ENCODE data around the gene MYO15A. TPM values are rescaled to one million over a fixed set of nuclear protein-coding genes. Genes with fewer than 3 reads are reported as not detected.

Gene MYO15A
- total RNA-seq, 2 donors from 2014 or later, result 0.75 to 2.4 TPM

DNA sequence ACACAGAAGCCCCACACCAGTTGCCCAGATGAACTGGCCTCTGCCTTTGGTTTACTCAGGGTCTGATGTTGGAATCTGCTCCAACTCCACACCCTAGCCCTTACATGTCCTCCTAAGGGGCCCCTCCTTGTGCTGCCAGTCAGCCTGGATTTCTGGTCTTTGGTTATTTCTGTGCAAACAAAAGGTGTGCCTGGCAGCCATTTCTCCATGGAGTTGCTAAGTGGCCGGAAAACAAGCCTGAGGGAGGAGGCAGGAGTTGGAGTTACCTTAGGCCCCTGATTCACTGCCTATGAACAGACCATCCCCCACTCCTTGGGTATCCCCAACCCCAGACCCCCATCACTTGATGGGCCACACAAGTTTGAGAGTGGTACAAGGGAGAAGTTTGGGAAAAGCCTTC, 70.6 kb downstream of the MYO15A start:
- intact Hi-C loops (cut with DNase I, micrococcal nuclease), result no loop called here
- ATAC-seq (no peak), DNase-seq (no peak)

DNA sequence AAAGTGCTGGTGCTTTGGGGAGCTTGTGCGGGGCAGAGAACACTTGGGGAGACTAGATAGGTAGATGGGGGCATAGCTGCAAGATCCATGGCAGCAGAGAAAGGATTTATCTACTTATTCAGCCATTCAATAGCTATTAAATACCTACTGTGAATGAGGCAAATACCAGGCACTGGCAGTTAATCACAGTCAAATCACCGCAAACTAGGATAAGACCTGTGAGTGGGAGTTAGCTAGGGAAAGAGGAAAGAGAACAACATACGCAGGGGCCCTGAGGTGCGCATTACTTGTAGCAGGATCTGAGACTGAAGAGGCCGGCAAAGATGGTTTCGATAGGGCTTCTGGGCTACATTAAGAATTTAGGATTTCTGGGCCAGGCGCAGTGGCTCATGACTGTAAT, 71.2 kb downstream of the MYO15A start:
- no peak for ATAC-seq
- intact Hi-C loops (cut with DNase I, micrococcal nuclease), result no loop called here

DNA sequence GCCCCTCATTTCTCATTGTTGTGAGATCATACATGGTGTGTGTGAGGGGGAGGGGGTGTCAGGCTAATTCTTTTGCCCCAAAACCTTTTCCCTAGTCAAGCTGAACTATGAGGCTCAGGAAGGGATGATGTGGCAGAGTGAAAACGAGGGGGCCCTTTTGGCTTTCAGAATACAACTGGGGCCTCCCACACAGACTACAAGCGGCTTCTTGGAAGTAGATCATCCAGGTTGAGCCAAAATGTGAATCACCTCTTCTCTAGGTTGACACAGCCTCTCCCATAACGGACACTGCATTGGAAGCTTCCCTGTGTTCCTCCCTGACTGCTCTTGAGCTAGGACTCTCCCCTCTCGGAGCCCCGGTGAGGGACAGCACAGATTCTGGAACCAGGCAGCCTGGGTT, 72.8 kb downstream of the MYO15A start:
- ATAC-seq, result no peak
- intact Hi-C loops (cut with DNase I, micrococcal nuclease), result no loop called here
- DNase-seq, result no peak

More for the DNA sequence above, 71.2 kb downstream of the MYO15A start:
- no peak for DNase-seq

DNA sequence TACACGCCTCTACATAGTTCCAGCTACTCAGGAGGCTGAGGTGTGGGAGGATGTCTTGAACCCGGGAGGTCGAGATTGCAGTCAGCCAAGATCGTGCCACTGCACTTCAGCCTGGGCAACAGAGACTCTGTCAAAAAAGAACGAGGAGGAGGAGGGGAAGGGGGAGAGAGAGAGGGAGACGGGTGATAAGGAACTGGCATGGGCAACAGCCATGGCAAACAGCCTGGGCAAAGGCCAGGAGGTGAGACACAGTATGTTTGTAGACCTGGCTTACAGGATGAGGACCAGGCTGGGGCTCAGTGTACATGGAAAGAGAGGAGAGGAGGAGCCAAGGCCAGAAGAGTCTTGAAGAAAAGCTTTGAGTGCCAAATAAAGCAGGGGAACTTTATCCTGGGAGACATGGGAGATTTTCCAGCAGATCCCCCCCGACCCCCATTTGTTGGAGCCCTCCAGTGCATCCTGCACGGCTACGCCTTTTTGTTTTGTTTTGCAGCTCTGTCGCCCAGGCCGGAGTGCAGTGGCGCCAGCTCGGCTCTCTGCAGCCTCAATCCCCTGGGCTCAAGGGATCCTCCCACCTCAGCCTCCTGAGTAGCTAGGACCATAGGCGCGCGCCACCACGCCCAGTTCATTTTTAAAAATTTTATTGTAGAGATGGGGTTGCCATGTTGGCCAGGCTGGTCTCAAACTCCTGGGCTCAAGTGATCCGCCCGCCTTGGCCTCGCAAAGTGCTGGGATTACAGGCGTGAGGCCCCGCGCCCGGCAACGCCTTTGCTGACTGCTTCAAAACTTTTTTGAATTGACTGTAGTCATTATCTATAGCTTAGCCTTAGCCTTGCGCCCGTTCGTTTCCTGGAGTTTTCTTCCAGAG, 73.8 kb downstream of the MYO15A start:
- intact Hi-C loops (cut with DNase I, micrococcal nuclease), result no loop called here
- peak; percentile 29 for ATAC-seq
- peak; percentile 62 to 63 for DNase-seq

DNA sequence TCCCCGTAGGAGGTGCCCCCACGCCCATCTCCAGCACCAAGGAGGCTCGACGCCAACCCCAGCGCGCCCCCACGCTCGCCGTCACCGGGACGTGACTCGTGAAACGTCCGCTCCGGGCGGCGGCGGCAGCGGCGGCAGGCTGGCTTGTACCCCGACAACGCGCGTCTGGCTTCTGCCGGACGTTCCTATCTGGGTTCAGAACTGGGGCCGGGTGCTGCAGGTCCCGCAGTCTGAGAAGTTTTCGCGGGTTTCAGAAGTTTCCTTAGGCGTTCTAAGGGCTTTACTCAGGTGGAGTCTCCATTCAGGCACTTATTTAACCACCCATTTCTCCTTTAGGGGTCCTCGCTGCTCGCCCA, 74.4 kb downstream of the MYO15A start:
- intact Hi-C loops (cut with DNase I, micrococcal nuclease), result no loop called here
- DNase-seq (peak; percentile 83 to 91), ATAC-seq (peak; percentile 55)

DNA sequence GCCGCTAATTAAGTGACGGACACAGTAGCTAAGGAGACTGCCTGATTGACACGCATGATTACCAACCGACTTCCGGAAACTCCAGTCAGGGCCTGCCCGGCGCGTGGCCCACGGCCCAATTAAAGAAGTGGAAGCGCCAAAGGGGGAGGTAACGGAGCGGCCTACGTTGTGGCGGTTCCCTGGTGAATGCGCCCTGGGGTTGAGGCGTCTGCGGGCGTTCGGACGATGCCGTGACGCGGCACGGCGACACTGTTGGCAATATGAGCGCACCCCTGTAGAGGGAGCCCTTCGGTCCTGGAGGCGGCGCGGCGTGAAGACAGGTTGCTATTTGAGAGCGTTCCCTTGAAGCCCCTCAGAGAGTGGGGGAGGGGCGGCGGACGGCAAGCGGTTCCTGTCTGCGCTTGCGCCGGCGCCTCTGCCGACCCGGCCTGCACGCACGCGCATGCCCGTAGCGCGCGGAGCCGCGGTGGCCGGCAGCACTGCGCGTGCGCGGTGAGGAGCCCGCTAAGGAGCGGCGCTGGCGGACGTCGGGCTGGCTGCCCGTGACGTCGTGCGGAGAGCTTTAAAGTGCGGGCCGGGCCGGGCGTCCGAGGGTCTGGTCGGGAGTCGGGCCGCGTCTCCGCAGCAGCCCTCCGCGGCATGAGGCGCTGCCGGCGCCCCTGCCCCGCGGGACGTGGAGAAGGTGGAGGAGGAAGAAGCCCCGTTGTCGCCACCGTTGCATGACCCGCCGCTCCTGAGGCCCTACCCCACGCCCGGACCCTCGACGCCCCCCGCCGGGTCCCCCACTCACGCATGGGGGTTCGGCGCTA, 75.0 kb downstream of the MYO15A start, which contains the start of gene ALKBH5:
TSS of gene ALKBH5 (plus strand) at position 495 of the 809 bp plus-strand sequence. CDS start 416 bp downstream, outside the sequence.
- DNase-seq (peak; percentile 94 to 99), ATAC-seq (peak; percentile 84)
- intact Hi-C loops (cut with DNase I, micrococcal nuclease), result no loop called here

DNA sequence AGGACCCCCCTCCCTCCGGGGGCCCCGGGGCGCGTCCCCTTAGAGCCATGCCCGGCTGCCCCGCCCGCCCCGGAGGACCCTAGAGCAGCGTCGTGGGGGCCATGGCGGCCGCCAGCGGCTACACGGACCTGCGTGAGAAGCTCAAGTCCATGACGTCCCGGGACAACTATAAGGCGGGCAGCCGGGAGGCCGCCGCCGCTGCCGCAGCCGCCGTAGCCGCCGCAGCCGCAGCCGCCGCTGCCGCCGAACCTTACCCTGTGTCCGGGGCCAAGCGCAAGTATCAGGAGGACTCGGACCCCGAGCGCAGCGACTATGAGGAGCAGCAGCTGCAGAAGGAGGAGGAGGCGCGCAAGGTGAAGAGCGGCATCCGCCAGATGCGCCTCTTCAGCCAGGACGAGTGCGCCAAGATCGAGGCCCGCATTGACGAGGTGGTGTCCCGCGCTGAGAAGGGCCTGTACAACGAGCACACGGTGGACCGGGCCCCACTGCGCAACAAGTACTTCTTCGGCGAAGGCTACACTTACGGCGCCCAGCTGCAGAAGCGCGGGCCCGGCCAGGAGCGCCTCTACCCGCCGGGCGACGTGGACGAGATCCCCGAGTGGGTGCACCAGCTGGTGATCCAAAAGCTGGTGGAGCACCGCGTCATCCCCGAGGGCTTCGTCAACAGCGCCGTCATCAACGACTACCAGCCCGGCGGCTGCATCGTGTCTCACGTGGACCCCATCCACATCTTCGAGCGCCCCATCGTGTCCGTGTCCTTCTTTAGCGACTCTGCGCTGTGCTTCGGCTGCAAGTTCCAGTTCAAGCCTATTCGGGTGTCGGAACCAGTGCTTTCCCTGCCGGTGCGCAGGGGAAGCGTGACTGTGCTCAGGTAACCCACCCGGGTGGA, 75.8 kb downstream of the MYO15A start:
- ATAC-seq (peak; percentile 6), DNase-seq (peak; percentile 64 to 66)
- intact Hi-C loops (cut with DNase I, micrococcal nuclease), result loop anchor here in 1 of 2 donors (5.0 kb wide), 1 partner anchor 42 kb away; no protein-coding TSS in a partner anchor

DNA sequence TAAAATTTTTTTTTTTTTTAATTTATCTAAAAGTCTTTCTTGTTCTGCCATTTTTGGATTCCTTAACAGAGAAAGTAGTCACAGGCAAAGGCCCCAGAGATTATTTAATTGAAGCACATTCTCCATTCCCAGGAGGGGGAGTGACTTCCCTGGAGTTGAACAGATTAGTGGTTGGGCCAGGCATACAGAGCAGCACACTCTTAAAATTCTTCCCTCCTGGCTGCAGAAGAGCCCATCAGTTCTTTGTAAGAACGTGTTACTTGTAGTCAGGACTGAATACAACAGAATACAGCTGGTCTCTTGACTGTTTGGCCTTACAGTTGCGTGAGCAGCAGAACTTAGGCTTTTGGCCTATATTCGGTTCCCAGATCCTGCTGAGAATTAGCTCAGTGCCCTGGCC, 76.8 kb downstream of the MYO15A start:
- no peak for ATAC-seq

DNA sequence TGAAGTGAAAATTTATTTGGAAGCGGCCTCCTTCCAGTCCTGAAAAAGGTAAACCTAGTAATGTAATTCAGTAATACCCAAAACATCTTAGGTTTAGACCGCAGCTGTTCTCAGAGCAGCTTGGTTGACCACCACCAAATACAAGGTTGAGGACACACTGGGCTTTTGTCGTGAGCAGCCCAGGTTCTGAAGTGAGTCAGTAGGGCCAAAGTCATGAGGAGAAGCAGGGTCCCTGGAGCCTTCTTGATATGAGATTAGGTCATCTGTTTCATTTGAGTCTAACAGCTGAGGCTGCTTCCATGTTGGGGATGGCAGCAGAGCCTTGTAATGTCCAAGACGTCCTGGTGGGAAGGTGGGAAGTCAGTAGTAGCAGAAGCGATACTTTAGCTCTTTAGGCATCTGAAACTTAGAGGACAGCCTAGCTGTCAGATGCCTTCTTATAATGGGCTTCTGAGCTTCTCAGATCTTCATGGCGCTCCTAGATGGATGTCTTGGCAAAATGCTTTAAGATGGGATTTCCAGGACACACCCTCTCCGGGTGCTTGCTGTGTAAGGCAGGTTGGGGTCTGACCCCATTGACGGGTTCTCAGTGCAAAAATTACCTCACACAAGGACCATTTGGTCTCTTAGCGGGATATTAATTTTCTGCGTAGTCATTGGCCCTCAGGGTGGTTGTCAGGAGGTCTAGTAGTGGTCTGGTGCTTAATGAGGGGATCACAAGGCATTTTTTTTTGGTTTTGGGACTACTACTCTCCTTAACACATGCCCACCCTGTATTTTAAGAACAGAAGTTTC, 77.5 kb downstream of the MYO15A start:
- DNase-seq (no peak), ATAC-seq (no peak)
- intact Hi-C loops (cut with DNase I, micrococcal nuclease), result loop anchor here in 1 of 2 donors (5.0 kb wide), 1 partner anchor 44 kb away; no protein-coding TSS in a partner anchor

More for the DNA sequence above, 76.8 kb downstream of the MYO15A start:
- intact Hi-C loops (cut with DNase I, micrococcal nuclease), result loop anchor here in 1 of 2 donors (5.0 kb wide), 1 partner anchor 43 kb away; no protein-coding TSS in a partner anchor
- no peak for DNase-seq

DNA sequence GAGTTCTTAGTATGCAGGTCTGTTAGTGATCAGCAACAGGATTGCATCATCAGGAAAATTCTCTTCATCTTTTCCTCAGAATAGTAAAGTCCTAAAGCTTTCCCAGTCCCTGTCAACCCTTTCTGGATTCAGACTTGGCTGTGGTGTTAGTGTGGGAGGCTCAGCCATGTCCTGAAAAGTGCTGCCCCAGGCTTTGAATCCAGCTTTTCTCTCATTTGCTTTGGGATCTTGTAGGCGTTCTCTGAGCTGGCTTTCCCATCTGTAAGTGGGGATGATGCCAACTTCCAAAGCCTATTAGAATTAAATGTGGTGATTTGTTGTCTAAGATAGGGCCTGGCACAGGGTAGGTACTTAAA, 78.0 kb downstream of the MYO15A start:
- intact Hi-C loops (cut with DNase I, micrococcal nuclease), result loop anchor here in 1 of 2 donors (5.0 kb wide), 1 partner anchor 44 kb away; no protein-coding TSS in a partner anchor
- no peak for DNase-seq
- no peak for ATAC-seq

DNA sequence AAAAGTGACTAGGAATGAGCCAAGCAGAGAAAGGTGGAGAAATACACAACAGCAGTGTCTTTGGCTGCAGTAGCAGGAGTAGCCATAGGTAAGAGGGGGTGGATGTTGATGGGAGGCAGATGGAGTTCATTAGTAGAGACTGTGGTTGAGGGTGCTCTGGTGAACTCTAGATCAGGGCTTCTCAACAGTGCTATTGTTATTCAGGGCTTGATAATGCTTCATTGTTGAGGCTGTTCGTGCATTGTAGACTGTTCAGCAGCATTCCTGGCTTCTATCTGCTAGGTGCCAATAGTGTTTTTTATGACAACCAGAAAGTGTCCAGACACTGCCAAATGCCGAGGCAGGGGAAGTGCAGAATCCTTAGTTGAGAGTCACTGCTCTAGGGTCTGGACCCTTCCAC, 78.7 kb downstream of the MYO15A start:
- intact Hi-C loops (cut with DNase I, micrococcal nuclease), result loop anchor here in 1 of 2 donors (5.0 kb wide), 1 partner anchor 45 kb away; no protein-coding TSS in a partner anchor
- no peak for DNase-seq
- ATAC-seq, result no peak

DNA sequence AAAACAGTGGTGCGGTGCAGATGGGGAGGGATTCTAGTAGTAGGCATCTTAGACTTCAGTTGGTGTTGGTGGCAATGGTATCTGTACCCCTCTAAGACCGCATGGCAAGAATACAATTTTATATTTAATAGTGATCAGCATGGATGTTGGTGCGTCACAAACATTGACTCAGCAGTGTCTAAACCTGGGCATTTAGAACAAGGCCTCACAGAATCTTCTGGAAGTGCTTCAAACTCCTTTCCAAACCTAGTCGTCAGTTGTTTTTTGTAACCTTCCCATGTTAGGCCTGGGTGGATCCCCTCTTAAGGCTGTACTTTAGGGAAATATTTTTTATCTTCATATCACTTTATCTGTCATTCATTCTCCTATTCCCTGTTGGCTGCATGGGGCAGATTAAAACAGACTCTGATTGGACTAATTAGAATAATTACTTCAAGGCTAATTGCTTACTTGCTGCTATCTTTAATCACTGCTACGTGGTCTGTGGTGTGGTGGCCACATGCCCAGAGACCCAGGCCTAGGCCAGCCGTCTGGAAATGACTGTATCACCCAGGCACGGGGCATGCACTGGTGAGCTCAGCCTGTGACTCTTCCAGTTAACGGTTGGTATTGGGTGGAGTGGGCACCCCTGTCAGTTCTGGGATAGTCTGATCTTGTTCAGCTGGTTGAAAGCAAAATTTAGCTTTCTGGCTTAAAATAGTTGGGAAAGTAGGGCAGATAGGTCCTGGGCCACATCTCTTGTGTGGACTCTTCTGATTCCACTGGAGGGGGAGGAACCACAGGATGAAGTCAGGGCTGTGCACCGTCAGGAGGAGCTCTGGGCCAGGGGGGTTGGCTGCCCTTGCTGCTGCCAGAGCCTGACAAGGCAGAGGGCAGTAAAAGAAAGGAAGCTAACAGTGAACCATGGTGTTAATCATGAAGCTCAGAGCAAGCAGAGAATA, 79.5 kb downstream of the MYO15A start:
- ATAC-seq (peak; percentile 9), DNase-seq (peak in 1 of 2 donors; percentile 53)
- intact Hi-C loops (cut with DNase I, micrococcal nuclease), result loop anchor here in 1 of 2 donors (5.0 kb wide), 1 partner anchor 46 kb away; no protein-coding TSS in a partner anchor

DNA sequence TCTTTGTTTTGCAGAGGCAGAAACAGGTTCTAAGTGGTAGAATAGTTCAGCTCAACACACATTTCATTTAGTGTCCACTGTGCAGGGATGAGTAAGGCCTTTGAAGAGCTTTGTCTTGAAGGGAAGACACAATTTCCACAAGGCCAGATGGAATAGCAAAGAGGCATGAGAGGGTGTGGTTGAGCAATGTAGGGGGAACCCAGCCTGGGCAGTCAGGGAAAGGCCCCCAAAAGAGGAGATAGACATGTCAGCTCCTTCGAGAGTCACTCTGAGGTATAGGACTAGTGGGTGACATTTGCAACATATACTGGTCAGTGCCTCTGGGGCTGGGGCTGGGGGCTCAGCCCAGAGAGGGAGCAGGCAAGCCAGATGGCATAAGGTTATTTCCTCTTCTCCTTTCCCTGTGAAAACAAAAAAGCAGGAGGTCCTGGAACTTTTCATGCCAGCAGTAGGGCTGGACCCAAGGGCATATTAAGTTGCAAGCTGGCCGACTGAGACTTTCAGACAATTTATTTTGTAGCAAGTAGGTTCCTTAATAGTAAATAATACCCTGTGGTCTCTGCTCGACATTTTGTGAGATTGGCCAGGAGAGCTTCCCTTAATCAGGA, 82.2 kb downstream of the MYO15A start:
- ATAC-seq, result no peak
- intact Hi-C loops (cut with DNase I, micrococcal nuclease), result no loop called here

DNA sequence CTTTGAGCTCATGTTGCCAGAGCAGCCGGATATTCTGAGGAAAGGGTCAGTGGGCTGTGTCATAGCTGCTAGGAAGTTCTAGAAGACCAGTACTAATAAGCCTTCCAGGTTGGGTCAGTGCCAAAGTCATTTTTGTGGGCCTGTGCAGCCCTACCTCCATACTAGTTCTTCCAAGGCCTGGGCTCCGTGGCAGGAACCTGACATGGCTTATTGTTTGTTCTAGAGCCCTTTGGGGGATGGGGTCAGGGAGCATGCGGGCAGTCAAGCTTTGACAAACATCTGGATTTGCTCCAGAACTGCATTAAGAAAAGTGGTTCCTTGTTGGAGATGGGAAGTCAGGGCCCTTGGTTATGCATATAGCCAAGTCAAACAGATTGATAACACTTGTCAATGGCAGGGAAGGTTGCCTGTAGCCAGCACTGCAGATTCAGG, 82.7 kb downstream of the MYO15A start:
- ATAC-seq, result peak; percentile 27

More for the DNA sequence above, 82.2 kb downstream of the MYO15A start:
- DNase-seq, result no peak

DNA sequence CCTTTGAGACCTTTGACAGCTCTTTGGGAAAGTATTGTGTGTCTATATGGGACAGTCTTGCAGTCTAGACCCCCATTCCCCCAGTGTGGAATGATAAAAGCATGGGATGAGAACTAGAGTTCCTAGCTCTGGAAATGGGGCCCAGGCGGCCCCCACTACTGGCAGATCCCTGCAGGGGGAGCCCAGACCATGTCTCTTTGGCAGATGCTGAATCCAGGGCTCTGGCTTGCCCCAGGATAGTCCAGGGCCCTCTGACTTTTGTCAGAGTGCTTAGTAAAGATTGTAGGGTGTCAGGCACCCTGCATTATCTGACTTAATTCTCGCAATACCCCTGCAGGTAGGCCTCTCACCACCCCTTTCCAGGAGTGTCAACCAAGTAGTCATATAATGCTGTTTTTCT, 83.4 kb downstream of the MYO15A start:
- DNase-seq (no peak), ATAC-seq (no peak)
- intact Hi-C loops (cut with DNase I, micrococcal nuclease), result no loop called here

More for the DNA sequence above, 82.7 kb downstream of the MYO15A start:
- DNase-seq, result no peak
- intact Hi-C loops (cut with DNase I, micrococcal nuclease), result no loop called here

DNA sequence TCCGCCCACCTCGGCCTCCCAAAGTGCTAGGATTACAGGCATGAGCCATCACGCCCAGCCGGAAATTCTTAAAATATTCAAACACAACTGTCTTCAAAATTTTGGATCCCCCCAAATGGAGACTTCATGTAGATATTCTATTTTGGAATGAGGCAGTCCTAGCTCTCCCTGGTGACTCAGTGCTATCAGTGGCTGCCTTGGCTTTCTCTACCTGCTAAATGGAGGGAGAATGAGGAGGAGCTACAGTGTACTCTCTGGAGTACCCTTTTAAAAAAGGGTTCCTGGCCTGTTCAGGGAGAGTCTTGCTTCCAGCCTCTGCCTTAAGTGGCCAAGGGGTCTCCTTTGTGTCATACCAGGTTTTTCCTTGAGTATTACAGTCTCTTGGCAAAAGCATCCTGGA, 85.8 kb downstream of the MYO15A start:
- intact Hi-C loops (cut with DNase I, micrococcal nuclease), result no loop called here
- DNase-seq (no peak), ATAC-seq (no peak)

Data from left colon (tissue), 2 donors.